Pulmonary artery endothelial cell (primary cell): ENCODE results near the gene ZNF689. TPM values are rescaled to one million over a fixed set of nuclear protein-coding genes. Genes with fewer than 3 reads are reported as not detected.

Experiments
- DNase-seq: peaks from one replicate; pipeline ENCODE4 v3.0.0-alpha.2; 2011; ENCODE audit warnings: low read depth, low spot score
- total RNA-seq: library from RNA; depleted of rRNA; stranded (reverse); fragments of >200 nt; gene quantifications from 2 replicates; pipeline ENCODE4 v1.2.3, GENCODE V29; 2014

The ZNF689 gene
- total RNA-seq, result 4.3 and 5.0 TPM in 2 replicates

GRCh38 chr16:30609926-30610839 is at the start of gene ZNF689:
Gene ZNF689 (minus strand): TSS chr16:30610389. CDS start chr16:30610041, 348 bp downstream.
- DNase-seq, result peak; percentile 90

- peak; percentile 90 for DNase-seq
Measured at GRCh38 chr16:30658731-30659506, 48.7 kb upstream of the ZNF689 start.

GRCh38 chr16:30657866-30658730 is 47.9 kb upstream of the ZNF689 start, which contains the start of gene FBRS:
Gene FBRS (plus strand): TSS chr16:30658431. CDS start chr16:30659519, 1,088 bp downstream.
- peak; percentile 100 for DNase-seq

GRCh38 chr16:30656974-30657865 is 47.0 kb upstream of the ZNF689 start:
- DNase-seq, result no peak

- no peak for DNase-seq
Measured at GRCh38 chr16:30656388-30656787, 46.2 kb upstream of the ZNF689 start.

GRCh38 chr16:30655815-30656347 is 45.7 kb upstream of the ZNF689 start:
- DNase-seq, result no peak

- DNase-seq, result no peak
Measured at GRCh38 chr16:30654856-30655255, 44.7 kb upstream of the ZNF689 start.

GRCh38 chr16:30652718-30653117 is 42.5 kb upstream of the ZNF689 start:
- DNase-seq, result no peak

GRCh38 chr16:30652005-30652296 is 41.8 kb upstream of the ZNF689 start:
- no peak for DNase-seq

GRCh38 chr16:30651124-30652004 is 41.2 kb upstream of the ZNF689 start:
- DNase-seq, result no peak

GRCh38 chr16:30650369-30651123 is 40.4 kb upstream of the ZNF689 start, which contains the start of gene PRR14:
Gene PRR14 (plus strand): TSS chr16:30650960. CDS start chr16:30651646, 686 bp downstream.
- DNase-seq, result peak; percentile 99

- DNase-seq, result no peak
Measured at GRCh38 chr16:30649725-30650368, 39.7 kb upstream of the ZNF689 start.

GRCh38 chr16:30647274-30647571 is 37.0 kb upstream of the ZNF689 start:
- no peak for DNase-seq

GRCh38 chr16:30645727-30646126 is 35.5 kb upstream of the ZNF689 start:
- DNase-seq, result no peak

GRCh38 chr16:30644334-30644830 is 34.2 kb upstream of the ZNF689 start:
- no peak for DNase-seq

- no peak for DNase-seq
Measured at GRCh38 chr16:30641378-30641982, 31.3 kb upstream of the ZNF689 start.

GRCh38 chr16:30637944-30638343 is 27.8 kb upstream of the ZNF689 start:
- DNase-seq, result no peak
